T-helper 9 cell (primary cell): ENCODE data around the gene LUM.

Experiments
- DNase-seq: peaks from one replicate; pipeline ENCODE4 v3.0.0-alpha.2; 2020
- total RNA-seq, 2 donors: gene quantifications; one replicate each; lab custom pipeline; 2026; lab: John Stamatoyannopoulos, UW

LUM gene
- 0 reads per million in 2 donors for total RNA-seq

- no peak for DNase-seq
These were observed at the start of gene LUM for GRCh38 chr12:91111366-91112325. Gene LUM, minus strand, starts transcription at chr12:91111494. Its CDS starts 2,515 bp downstream, at chr12:91108979.

- DNase-seq = no peak
These were observed 49.7 kb upstream of the LUM start for GRCh38 chr12:91161009-91161408.

GRCh38 chr12:91155990-91156389 lies 44.7 kb upstream of the LUM start:
- no peak for DNase-seq

GRCh38 chr12:91154131-91154530 lies 42.8 kb upstream of the LUM start:
- no peak for DNase-seq

GRCh38 chr12:91144053-91144452 lies 32.8 kb upstream of the LUM start:
- DNase-seq = no peak

GRCh38 chr12:91143206-91143605 lies 31.9 kb upstream of the LUM start:
- DNase-seq = no peak

GRCh38 chr12:91142221-91142631 lies 30.9 kb upstream of the LUM start:
- DNase-seq = no peak

- DNase-seq = no peak
These were observed 29.0 kb upstream of the LUM start for GRCh38 chr12:91140026-91140931.

- DNase-seq = no peak
These were observed 28.0 kb upstream of the LUM start for GRCh38 chr12:91139286-91139685.

- DNase-seq = no peak
These were observed 27.1 kb upstream of the LUM start for GRCh38 chr12:91138337-91138920.

GRCh38 chr12:91133871-91134270 lies 22.6 kb upstream of the LUM start:
- no peak for DNase-seq

- no peak for DNase-seq
These were observed 18.5 kb upstream of the LUM start for GRCh38 chr12:91129662-91130362.

GRCh38 chr12:91127751-91128150 lies 16.5 kb upstream of the LUM start:
- no peak for DNase-seq

GRCh38 chr12:91127306-91127705 lies 16.0 kb upstream of the LUM start:
- DNase-seq = no peak

GRCh38 chr12:91126516-91126915 lies 15.2 kb upstream of the LUM start:
- DNase-seq = no peak

- no peak for DNase-seq
These were observed 12.1 kb upstream of the LUM start for GRCh38 chr12:91123236-91123916.

GRCh38 chr12:91120781-91121180 lies 9.5 kb upstream of the LUM start:
- no peak for DNase-seq

GRCh38 chr12:91119089-91119488 lies 7.8 kb upstream of the LUM start:
- DNase-seq = no peak

GRCh38 chr12:91113621-91114020 lies 2.3 kb upstream of the LUM start:
- no peak for DNase-seq

- no peak for DNase-seq
These were observed 876 bp downstream of the LUM start for GRCh38 chr12:91110311-91110924.

- DNase-seq = no peak
These were observed 1.5 kb downstream of the LUM start for GRCh38 chr12:91109581-91110310.
